SJCRH30 (cell line): Measurements from ENCODE around the gene KYNU. TPM values are rescaled to one million over a fixed set of nuclear protein-coding genes. Genes with fewer than 3 reads are reported as not detected.

ENCODE experiments used
- DNase-seq, 2 experiments: peaks; one replicate each; pipeline ENCODE4 v3.0.0-alpha.2; 2015 to 2020
- H3K27ac ChIP-seq: fragments of 250-450 bp; sonication (Bioruptor Pico); 2 replicates; pipeline ENCODE4 v1.5.1; 2020; ENCODE audit warnings: mild to moderate bottlenecking, moderate library complexity
- H3K27me3 ChIP-seq: fragments of 250-450 bp; sonication (Bioruptor Pico); 2 replicates; pipeline ENCODE4 v1.5.1; 2020; ENCODE audit warnings: mild to moderate bottlenecking, moderate library complexity
- H3K36me3 ChIP-seq: fragments of 250-450 bp; sonication (Bioruptor Pico); 2 replicates; pipeline ENCODE4 v1.5.1; 2020; ENCODE audit warnings: mild to moderate bottlenecking, moderate library complexity
- H3K4me1 ChIP-seq: fragments of 250-450 bp; sonication (Bioruptor Pico); 2 replicates; pipeline ENCODE4 v1.5.1; 2020; ENCODE audit warnings: mild to moderate bottlenecking, moderate library complexity
- H3K4me3 ChIP-seq: fragments of 250-450 bp; sonication (Bioruptor Pico); 2 replicates; pipeline ENCODE4 v1.5.1; 2020; ENCODE audit warnings: mild to moderate bottlenecking, moderate library complexity
- H3K9me3 ChIP-seq: fragments of 250-450 bp; sonication (Bioruptor Pico); replicated peaks from 2 replicates; pipeline ENCODE4 v1.5.1; 2020; ENCODE audit warnings: mild to moderate bottlenecking, moderate library complexity
- total RNA-seq: library from RNA; depleted of rRNA; stranded (reverse); fragments of >200 nt; shearing (Covaris generic); gene quantifications from 2 replicates; pipeline ENCODE4 v1.2.3, GENCODE V29; 2014

Gene KYNU
- total RNA-seq, 1 experiment from 2014 or later, result 0.02 TPM

- DNase-seq, result no peak
- Histone ChIP-seq H3K4me1 (no peaks in the 10 kb centered on the region), H3K27me3 (no peaks in the 10 kb centered on the region), H3K9me3 (no peaks in the 10 kb centered on the region), H3K36me3 (no peaks in the 10 kb centered on the region), H3K4me3 (no peak overlapping the region), H3K27ac (no peak overlapping the region)
Observed at GRCh38 chr2:142981069-142981378, 103.6 kb downstream of the KYNU start.

GRCh38 chr2:142981756-142982155, 104.3 kb downstream of the KYNU start:
- DNase-seq, result no peak
- H3K36me3 ChIP-seq, result no peaks in the 10 kb centered on the region
- no peak overlapping the region for H3K27ac ChIP-seq
- H3K4me1 ChIP-seq, result no peaks in the 10 kb centered on the region
- no peaks in the 10 kb centered on the region for H3K9me3 ChIP-seq
- H3K4me3 ChIP-seq, result no peak overlapping the region
- H3K27me3 ChIP-seq, result no peaks in the 10 kb centered on the region

GRCh38 chr2:142983174-142983573, 105.7 kb downstream of the KYNU start:
- Histone ChIP-seq H3K9me3 (no peaks in the 10 kb centered on the region), H3K4me1 (no peaks in the 10 kb centered on the region), H3K27me3 (no peaks in the 10 kb centered on the region), H3K27ac (no peak overlapping the region), H3K4me3 (no peak overlapping the region), H3K36me3 (no peaks in the 10 kb centered on the region)
- no peak for DNase-seq

- H3K36me3 ChIP-seq, result no peaks in the 10 kb centered on the region
- H3K9me3 ChIP-seq, result no peaks in the 10 kb centered on the region
- no peak overlapping the region for H3K4me3 ChIP-seq
- no peaks in the 10 kb centered on the region for H3K27me3 ChIP-seq
- H3K4me1 ChIP-seq, result no peaks in the 10 kb centered on the region
- no peak overlapping the region for H3K27ac ChIP-seq
- no peak for DNase-seq
Observed at GRCh38 chr2:142984657-142985056, 107.2 kb downstream of the KYNU start.

GRCh38 chr2:142987044-142987443, 109.6 kb downstream of the KYNU start:
- no peak for DNase-seq

GRCh38 chr2:142989273-142990204, 112.1 kb downstream of the KYNU start:
- Histone ChIP-seq H3K36me3 (no peaks in the 10 kb centered on the region), H3K27me3 (no peaks in the 10 kb centered on the region), H3K9me3 (no peaks in the 10 kb centered on the region), H3K27ac (no peak overlapping the region), H3K4me1 (no peaks in the 10 kb centered on the region), H3K4me3 (no peak overlapping the region)
- peak in 1 of 2 experiments; percentile 50 for DNase-seq

More at GRCh38 chr2:142987044-142987443, 109.6 kb downstream of the KYNU start:
- no peaks in the 10 kb centered on the region for H3K27me3 ChIP-seq
- H3K4me3 ChIP-seq, result no peak overlapping the region
- no peaks in the 10 kb centered on the region for H3K4me1 ChIP-seq
- no peaks in the 10 kb centered on the region for H3K36me3 ChIP-seq
- H3K27ac ChIP-seq, result no peak overlapping the region
- no peaks in the 10 kb centered on the region for H3K9me3 ChIP-seq

GRCh38 chr2:142991295-142991694, 113.8 kb downstream of the KYNU start:
- Histone ChIP-seq H3K27me3 (no peaks in the 10 kb centered on the region), H3K27ac (no peak overlapping the region), H3K36me3 (no peaks in the 10 kb centered on the region), H3K4me1 (no peaks in the 10 kb centered on the region), H3K4me3 (no peak overlapping the region), H3K9me3 (no peaks in the 10 kb centered on the region)
- peak in 1 of 2 experiments; percentile 19 for DNase-seq

GRCh38 chr2:142992840-142993239, 115.4 kb downstream of the KYNU start:
- H3K36me3 ChIP-seq, result no peaks in the 10 kb centered on the region

GRCh38 chr2:142993771-142994170, 116.3 kb downstream of the KYNU start:
- H3K27ac ChIP-seq, result no peak overlapping the region
- H3K4me1 ChIP-seq, result no peaks in the 10 kb centered on the region
- H3K4me3 ChIP-seq, result no peak overlapping the region
- no peaks in the 10 kb centered on the region for H3K27me3 ChIP-seq
- no peaks in the 10 kb centered on the region for H3K36me3 ChIP-seq
- H3K9me3 ChIP-seq, result no peaks in the 10 kb centered on the region
- no peak for DNase-seq

More at GRCh38 chr2:142992840-142993239, 115.4 kb downstream of the KYNU start:
- Histone ChIP-seq H3K27me3 (no peaks in the 10 kb centered on the region), H3K4me3 (no peak overlapping the region), H3K27ac (no peak overlapping the region), H3K4me1 (no peaks in the 10 kb centered on the region), H3K9me3 (no peaks in the 10 kb centered on the region)
- no peak for DNase-seq

GRCh38 chr2:142994665-142995064, 117.2 kb downstream of the KYNU start:
- Histone ChIP-seq H3K4me1 (no peaks in the 10 kb centered on the region), H3K36me3 (no peaks in the 10 kb centered on the region), H3K4me3 (no peak overlapping the region), H3K27ac (no peak overlapping the region), H3K9me3 (no peaks in the 10 kb centered on the region), H3K27me3 (no peaks in the 10 kb centered on the region)
- DNase-seq, result no peak

- Histone ChIP-seq H3K27ac (no peak overlapping the region), H3K4me3 (no peak overlapping the region), H3K36me3 (no peaks in the 10 kb centered on the region), H3K9me3 (0 out of 2 replicates have a peak, but pooled peaks cover 3% of the 10 kb centered on the region), H3K27me3 (no peaks in the 10 kb centered on the region), H3K4me1 (no peaks in the 10 kb centered on the region)
- no peak for DNase-seq
Observed at GRCh38 chr2:142997231-142997630, 119.8 kb downstream of the KYNU start.

GRCh38 chr2:143000599-143000998, 123.1 kb downstream of the KYNU start:
- H3K27me3 ChIP-seq, result no peaks in the 10 kb centered on the region
- DNase-seq, result no peak
- no peaks in the 10 kb centered on the region for H3K4me1 ChIP-seq
- H3K9me3 ChIP-seq, result 0 out of 2 replicates have a peak, but pooled peaks cover 3% of the 10 kb centered on the region
- H3K27ac ChIP-seq, result no peak overlapping the region
- no peak overlapping the region for H3K4me3 ChIP-seq
- H3K36me3 ChIP-seq, result no peaks in the 10 kb centered on the region

- Histone ChIP-seq H3K36me3 (no peaks in the 10 kb centered on the region), H3K27ac (no peak overlapping the region), H3K27me3 (no peaks in the 10 kb centered on the region), H3K9me3 (0 out of 2 replicates have a peak, but pooled peaks cover 3% of the 10 kb centered on the region), H3K4me3 (no peak overlapping the region), H3K4me1 (no peaks in the 10 kb centered on the region)
- DNase-seq, result no peak
Observed at GRCh38 chr2:143001501-143001900, 124.0 kb downstream of the KYNU start.

GRCh38 chr2:143015656-143016055, 138.2 kb downstream of the KYNU start:
- Histone ChIP-seq H3K27ac (no peak overlapping the region), H3K4me1 (no peaks in the 10 kb centered on the region), H3K27me3 (no peaks in the 10 kb centered on the region), H3K4me3 (no peak overlapping the region), H3K9me3 (no peaks in the 10 kb centered on the region), H3K36me3 (no peaks in the 10 kb centered on the region)
- no peak for DNase-seq

- no peak overlapping the region for H3K27ac ChIP-seq
- H3K9me3 ChIP-seq, result no peaks in the 10 kb centered on the region
- H3K27me3 ChIP-seq, result no peaks in the 10 kb centered on the region
- H3K4me3 ChIP-seq, result no peak overlapping the region
- H3K36me3 ChIP-seq, result no peaks in the 10 kb centered on the region
- no peak for DNase-seq
- no peaks in the 10 kb centered on the region for H3K4me1 ChIP-seq
Observed at GRCh38 chr2:143026411-143027054, 149.1 kb downstream of the KYNU start.
